GM10266 (cell line): ENCODE data around the gene TAF3.

Source experiments
- DNase-seq: peaks from one replicate; pipeline ENCODE4 v3.0.0; 2012; ENCODE audit errors: extremely low spot score
- CTCF ChIP-seq: IDR thresholded peaks from 2 replicates; pipeline ENCODE4 v1.5.1; 2012; ENCODE audit warnings: mild to moderate bottlenecking, low read depth; ENCODE audit not compliant: control insufficient read depth, insufficient read depth; ENCODE audit errors: missing control alignments

The TAF3 gene

GRCh38 chr10:8059191-8059936 is 241.1 kb downstream of the TAF3 start:
- no peak for DNase-seq
- TF ChIP-seq CTCF: no peak

- DNase-seq: no peak
- no peak for TF ChIP-seq CTCF
These were observed 241.9 kb downstream of the TAF3 start for GRCh38 chr10:8060010-8060703.

DNA sequence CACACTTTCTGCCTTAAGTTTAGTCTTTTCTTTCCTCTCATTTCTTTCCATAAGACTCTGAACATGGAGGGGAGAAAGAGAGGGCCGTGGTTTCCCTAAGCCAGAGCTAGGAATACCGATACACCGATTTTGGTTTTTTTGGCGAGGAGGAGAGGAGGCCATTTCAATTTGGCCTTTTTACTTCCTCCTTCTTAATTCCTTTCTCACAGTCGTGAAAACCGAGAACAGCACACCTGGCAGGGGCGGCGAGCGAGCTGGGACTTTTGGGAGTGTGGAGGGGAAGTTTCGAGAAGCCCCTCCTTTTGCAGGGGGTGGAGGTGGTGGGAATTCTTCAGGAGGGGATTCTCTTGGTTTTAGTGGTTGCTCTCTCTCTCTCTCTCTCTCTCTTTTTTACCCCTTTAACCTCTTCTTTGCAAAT is 242.4 kb downstream of the TAF3 start:
- no peak for DNase-seq
- TF ChIP-seq CTCF: no peak

- no peak for TF ChIP-seq CTCF
- peak; percentile 29 for DNase-seq
These were observed 243.2 kb downstream of the TAF3 start for GRCh38 chr10:8061274-8062211.

DNA sequence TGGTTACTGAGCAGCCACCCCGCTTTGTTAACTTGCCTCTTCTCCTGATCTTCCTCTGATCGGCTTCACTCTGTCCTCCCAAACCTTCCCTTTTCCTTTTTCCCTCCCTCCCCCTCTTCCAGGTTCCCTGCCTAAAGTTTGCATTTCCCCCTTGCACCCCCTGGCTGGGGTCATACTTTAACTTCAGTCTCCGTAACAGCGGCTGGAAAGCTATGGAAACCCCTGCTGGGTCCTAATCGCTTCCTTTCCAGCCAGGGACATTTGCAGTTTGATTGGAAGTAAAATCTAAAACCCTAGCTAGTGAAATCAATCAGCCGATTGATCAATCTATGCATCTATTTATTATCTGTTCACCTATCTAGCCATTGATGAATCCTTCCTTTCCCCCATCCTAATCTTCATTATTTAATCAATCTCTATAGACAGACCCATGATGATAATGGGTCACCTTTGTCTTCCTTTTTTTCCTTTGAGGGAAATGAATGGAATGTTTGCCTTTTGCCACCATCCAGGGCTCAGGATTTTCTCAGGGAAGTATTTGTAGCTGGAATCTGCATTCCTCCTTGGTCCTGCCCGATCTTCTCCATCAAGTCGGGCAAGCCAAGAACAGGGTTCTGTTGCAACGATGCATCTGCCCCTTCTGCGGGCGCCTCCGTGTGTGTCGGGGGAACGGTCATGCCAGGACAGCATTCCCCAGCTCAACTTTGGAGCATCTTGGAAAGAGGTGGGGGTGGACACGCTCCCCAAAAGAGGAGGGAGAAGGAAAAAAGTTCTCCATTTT is 245.0 kb downstream of the TAF3 start:
- DNase-seq: no peak
- no peak for TF ChIP-seq CTCF

GRCh38 chr10:8063935-8064334 is 245.6 kb downstream of the TAF3 start:
- no peak for DNase-seq
- no peak for TF ChIP-seq CTCF
